Suprapubic skin (tissue), 3 donors: ENCODE data around the gene PLXNA4.

ENCODE experiments used
- EP300 ChIP-seq: sonication (generic); formaldehyde crosslinking; IDR thresholded peaks from one replicate; pipeline ENCODE4 v1.6.1; 2017; ENCODE audit warnings: antibody characterized with exemption
- POLR2A ChIP-seq, 2 donors: fragments of 450-650 bp; IDR thresholded peaks; one replicate each; pipeline ENCODE4 v1.6.1; 2017; ENCODE audit warnings: antibody characterized with exemption in 2 of 2, mild to moderate bottlenecking in 2 of 2, moderate library complexity in 2 of 2
- TF ChIP-seq, protein P1 (sequence below), 2 donors: fragments of 200-600 bp in 1 of 2; fragments of 450-650 bp in 1 of 2; sonication (generic) in 1 of 2; IDR thresholded peaks; one replicate each; pipeline ENCODE4 v1.5.1; 2016 to 2019; ENCODE audit warnings: antibody characterized with exemption in 2 of 2, mild to moderate bottlenecking in 1 of 2, moderate library complexity in 1 of 2

DNA sequence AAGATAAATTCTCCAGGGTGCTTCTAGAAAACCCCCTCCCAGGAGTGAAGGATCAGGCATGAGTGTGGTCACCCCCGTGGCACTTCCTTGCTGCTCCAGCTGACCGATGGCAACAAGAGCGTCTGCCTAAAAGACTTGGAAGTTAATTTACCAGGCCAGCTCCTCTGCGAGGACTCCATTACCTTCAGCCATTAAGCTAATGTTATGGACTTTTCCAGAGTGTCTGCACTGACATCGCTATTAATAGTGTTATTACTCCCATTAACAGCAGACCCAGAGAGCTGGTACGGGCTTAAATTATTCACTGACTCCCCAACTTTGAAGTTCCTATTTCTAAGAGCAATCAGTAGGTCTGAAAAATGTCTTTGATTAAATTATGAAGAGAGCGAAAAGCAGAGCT is 345.8 kb downstream of the PLXNA4 start:
- TF ChIP-seq, protein P1, sequence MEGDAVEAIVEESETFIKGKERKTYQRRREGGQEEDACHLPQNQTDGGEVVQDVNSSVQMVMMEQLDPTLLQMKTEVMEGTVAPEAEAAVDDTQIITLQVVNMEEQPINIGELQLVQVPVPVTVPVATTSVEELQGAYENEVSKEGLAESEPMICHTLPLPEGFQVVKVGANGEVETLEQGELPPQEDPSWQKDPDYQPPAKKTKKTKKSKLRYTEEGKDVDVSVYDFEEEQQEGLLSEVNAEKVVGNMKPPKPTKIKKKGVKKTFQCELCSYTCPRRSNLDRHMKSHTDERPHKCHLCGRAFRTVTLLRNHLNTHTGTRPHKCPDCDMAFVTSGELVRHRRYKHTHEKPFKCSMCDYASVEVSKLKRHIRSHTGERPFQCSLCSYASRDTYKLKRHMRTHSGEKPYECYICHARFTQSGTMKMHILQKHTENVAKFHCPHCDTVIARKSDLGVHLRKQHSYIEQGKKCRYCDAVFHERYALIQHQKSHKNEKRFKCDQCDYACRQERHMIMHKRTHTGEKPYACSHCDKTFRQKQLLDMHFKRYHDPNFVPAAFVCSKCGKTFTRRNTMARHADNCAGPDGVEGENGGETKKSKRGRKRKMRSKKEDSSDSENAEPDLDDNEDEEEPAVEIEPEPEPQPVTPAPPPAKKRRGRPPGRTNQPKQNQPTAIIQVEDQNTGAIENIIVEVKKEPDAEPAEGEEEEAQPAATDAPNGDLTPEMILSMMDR (IDR thresholded peaks at IDR 0.05), result no peak
- no peak for TF ChIP-seq POLR2A (IDR thresholded peaks at IDR 0.05)
- no peak for TF ChIP-seq EP300
